ENCODE results near the gene CDC25B. TPM values are rescaled to one million over a fixed set of nuclear protein-coding genes. Genes with fewer than 3 reads are reported as not detected.
A peak's percentile ranks its signal among the peaks of the same experiment; 100 is the strongest.

The CDC25B gene
- total and polyA plus RNA-seq, 2 donors (not counting 3 experiments of a cell fraction or from before 2014, with no cell fraction given), result 46.7 to 76.5 TPM

DNA sequence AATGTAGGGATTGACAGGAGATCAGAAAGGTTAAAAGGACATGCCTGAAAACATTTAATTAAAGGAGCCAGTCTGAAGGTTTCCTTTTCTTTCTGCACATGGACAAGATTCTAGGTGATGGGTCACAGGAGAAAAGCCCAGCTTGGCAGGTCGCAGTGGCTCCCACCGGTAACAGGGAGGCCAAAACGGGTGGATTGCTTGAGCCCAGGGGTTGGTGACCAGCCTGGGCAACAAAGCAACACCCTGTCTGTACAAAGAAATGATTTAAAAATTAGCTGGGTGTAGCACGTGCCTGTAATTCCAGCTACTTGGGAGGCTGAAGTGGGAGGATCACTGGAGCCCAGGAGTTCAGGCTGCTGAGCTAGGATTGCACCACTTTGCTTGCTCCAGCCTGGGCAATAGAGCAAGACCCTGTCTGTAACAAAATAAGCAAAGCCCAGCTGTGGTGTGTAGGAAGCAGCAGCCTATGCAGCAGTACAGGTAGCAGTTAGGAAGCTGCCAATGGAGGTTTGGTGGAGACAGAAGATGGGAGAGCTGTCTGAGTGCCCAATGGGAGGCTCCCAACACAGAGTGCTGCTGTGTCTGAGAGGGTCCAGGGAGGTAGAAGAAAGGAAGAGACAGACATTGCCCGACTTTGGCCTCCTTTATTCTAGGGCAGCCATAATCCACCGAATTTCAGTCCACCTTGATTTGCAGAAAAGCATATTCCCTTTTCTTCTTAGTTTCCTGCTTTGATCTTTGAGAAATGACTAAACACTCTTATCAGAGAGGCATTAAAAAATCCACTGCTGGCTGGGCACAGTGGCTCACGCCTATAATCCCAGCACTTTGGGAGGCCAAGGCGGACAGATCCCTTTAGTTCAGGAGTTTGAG lies 17.1 kb downstream of the CDC25B start:
- Histone ChIP-seq H3K9me3 (replicated peaks; ENCODE audit: control insufficient read depth, insufficient read depth, low read length) (no peaks in the 10 kb centered on the region), H3K4me1 (ENCODE audit: control insufficient read depth, extremely low read depth, insufficient read depth, low read length) (peaks cover 15% of the 10 kb centered on the region), H3K27ac (ENCODE audit: insufficient read depth, low read depth, low read length) (no peak overlapping the region), H3K9me1 (replicated peaks; ENCODE audit: control insufficient read depth, extremely low read depth, insufficient read depth, low read length) (no peaks in the 10 kb centered on the region), H3K9ac (replicated peaks; ENCODE audit: extremely low read depth, insufficient read depth, low read length) (no peak overlapping the region), H2AFZ (ENCODE audit: low read depth, low read length) (no peak overlapping the region), H3K4me2 (ENCODE audit: insufficient read depth, low read length) (no peak overlapping the region), H3K79me2 (ENCODE audit: control insufficient read depth, insufficient read depth, low read length) (no peaks in the 10 kb centered on the region), H3K27me3 (ENCODE audit: control insufficient read depth in 2 of 2, insufficient read depth in 2 of 2, low read length in 2 of 2) (no peaks in the 10 kb centered on the region), H3K4me3 (replicated peaks in 1 of 3; ENCODE audit: insufficient read depth in 1 of 3, low read depth in 1 of 3, low read length in 3 of 3) (no peak overlapping the region), H3K36me3 (ENCODE audit: control insufficient read depth in 2 of 2, extremely low read depth in 1 of 2, insufficient read depth in 2 of 2, low read length in 2 of 2) (no peaks in the 10 kb centered on the region), H4K20me1 (replicated peaks; ENCODE audit: control insufficient read depth, extremely low read depth, insufficient read depth, low read length) (no peaks in the 10 kb centered on the region)
- BruUV-seq (replicated peaks), result no TSS peak
- intact Hi-C loops (cut with micrococcal nuclease) (no loop called here), dilution Hi-C loops (cut with MboI; ENCODE audit: extremely low pct_ligation_motif_present, low sequenced_read_pairs) (no loop called here)
- POLR2A ChIA-PET, result interaction anchor here (0.6 kb wide), 1 partner anchor 88 kb away, joined by 5 read pairs; no protein-coding TSS in a partner anchor
- CTCF ChIA-PET, result interaction anchor here (0.6 to 2.8 kb wide), 6 partner anchors 13 to 28 kb away, joined by 3 to 12 read pairs (median 4); partner anchors contain the start of genes CDC25B and CENPB
- FAIRE-seq, result no peak
- no peak for TF ChIP-seq MYC (IDR thresholded peaks at IDR 0.05; ENCODE audit: low read depth, low read length)
- no peak for TF ChIP-seq EZH2 (IDR thresholded peaks at IDR 0.05; ENCODE audit: borderline replicate concordance, low read depth, low read length, severe bottlenecking)
- no peak for TF ChIP-seq FOS (IDR thresholded peaks at IDR 0.05; ENCODE audit: borderline replicate concordance, insufficient read depth, low read length)
- TF ChIP-seq, protein P1, sequence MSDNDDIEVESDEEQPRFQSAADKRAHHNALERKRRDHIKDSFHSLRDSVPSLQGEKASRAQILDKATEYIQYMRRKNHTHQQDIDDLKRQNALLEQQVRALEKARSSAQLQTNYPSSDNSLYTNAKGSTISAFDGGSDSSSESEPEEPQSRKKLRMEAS (IDR thresholded peaks at IDR 0.05; ENCODE audit: insufficient read depth, insufficient read length), result no peak
- no peak for DNase-seq (ENCODE audit: low read depth, low spot score)

DNA sequence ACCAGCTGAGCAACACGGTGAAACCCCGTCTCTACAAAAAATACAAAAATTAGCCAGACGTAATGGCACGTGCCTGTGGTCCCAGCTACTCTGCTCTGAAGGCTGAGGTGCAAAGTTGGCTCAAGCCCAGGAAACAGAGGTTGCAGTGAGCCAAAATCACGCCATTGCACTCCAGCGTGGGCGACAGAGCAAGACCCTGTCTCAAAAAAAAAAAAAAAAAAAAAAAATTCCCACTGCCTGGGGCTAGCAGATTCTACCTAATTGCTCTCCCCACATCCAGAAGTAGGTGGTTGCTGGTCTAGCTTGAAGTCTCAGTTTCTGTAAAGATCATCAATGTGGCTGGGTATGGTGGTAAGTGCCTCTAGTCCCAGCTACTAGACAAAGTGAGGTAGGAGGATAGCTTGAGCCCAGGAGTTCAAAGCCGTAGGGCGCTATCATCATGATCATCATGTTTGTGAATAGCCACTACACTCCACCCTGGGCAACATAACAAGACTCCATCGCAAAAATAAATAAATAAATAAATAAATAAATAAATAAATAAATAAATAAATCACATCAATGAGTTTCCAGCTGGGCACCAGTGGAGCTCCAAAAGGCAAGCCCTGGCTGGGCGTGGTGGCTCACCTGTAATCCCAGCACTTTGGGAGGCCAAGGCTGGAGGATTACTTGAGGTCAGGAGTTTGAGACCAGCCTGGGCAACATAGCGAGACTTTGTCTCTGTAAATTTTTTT lies 17.9 kb downstream of the CDC25B start:
- Histone ChIP-seq H2AFZ (ENCODE audit: low read depth, low read length) (no peak overlapping the region), H3K27me3 (ENCODE audit: control insufficient read depth in 2 of 2, insufficient read depth in 2 of 2, low read length in 2 of 2) (no peaks in the 10 kb centered on the region), H3K27ac (ENCODE audit: insufficient read depth, low read depth, low read length) (no peak overlapping the region), H4K20me1 (replicated peaks; ENCODE audit: control insufficient read depth, extremely low read depth, insufficient read depth, low read length) (no peaks in the 10 kb centered on the region), H3K9me1 (replicated peaks; ENCODE audit: control insufficient read depth, extremely low read depth, insufficient read depth, low read length) (no peaks in the 10 kb centered on the region), H3K9ac (replicated peaks; ENCODE audit: extremely low read depth, insufficient read depth, low read length) (no peak overlapping the region), H3K9me3 (replicated peaks; ENCODE audit: control insufficient read depth, insufficient read depth, low read length) (no peaks in the 10 kb centered on the region), H3K36me3 (ENCODE audit: control insufficient read depth in 2 of 2, extremely low read depth in 1 of 2, insufficient read depth in 2 of 2, low read length in 2 of 2) (no peaks in the 10 kb centered on the region), H3K4me3 (replicated peaks in 1 of 3; ENCODE audit: insufficient read depth in 1 of 3, low read depth in 1 of 3, low read length in 3 of 3) (no peak overlapping the region), H3K79me2 (ENCODE audit: control insufficient read depth, insufficient read depth, low read length) (no peaks in the 10 kb centered on the region), H3K4me1 (ENCODE audit: control insufficient read depth, extremely low read depth, insufficient read depth, low read length) (peaks cover 12% of the 10 kb centered on the region), H3K4me2 (ENCODE audit: insufficient read depth, low read length) (no peak overlapping the region)
- ChIA-PET POLR2A (no interaction called here), CTCF (interaction anchor here (0.6 to 1.4 kb wide), 3 partner anchors 25 to 29 kb away, joined by 3 to 4 read pairs (median 4); no protein-coding TSS in a partner anchor)
- FAIRE-seq (peak; percentile 4), DNase-seq (ENCODE audit: low read depth, low spot score) (no peak)
- no TSS peak for BruUV-seq (replicated peaks)
- TF ChIP-seq, protein P1 (IDR thresholded peaks at IDR 0.05; ENCODE audit: insufficient read depth, insufficient read length), result no peak
- TF ChIP-seq, protein P2, sequence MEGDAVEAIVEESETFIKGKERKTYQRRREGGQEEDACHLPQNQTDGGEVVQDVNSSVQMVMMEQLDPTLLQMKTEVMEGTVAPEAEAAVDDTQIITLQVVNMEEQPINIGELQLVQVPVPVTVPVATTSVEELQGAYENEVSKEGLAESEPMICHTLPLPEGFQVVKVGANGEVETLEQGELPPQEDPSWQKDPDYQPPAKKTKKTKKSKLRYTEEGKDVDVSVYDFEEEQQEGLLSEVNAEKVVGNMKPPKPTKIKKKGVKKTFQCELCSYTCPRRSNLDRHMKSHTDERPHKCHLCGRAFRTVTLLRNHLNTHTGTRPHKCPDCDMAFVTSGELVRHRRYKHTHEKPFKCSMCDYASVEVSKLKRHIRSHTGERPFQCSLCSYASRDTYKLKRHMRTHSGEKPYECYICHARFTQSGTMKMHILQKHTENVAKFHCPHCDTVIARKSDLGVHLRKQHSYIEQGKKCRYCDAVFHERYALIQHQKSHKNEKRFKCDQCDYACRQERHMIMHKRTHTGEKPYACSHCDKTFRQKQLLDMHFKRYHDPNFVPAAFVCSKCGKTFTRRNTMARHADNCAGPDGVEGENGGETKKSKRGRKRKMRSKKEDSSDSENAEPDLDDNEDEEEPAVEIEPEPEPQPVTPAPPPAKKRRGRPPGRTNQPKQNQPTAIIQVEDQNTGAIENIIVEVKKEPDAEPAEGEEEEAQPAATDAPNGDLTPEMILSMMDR (IDR thresholded peaks at IDR 0.05; ENCODE audit: extremely low read depth in 1 of 2, insufficient read depth in 1 of 2, low read depth in 1 of 2, low read length in 2 of 2), result no peak
- intact Hi-C loops (cut with micrococcal nuclease), result no loop called here
- dilution Hi-C loops (cut with MboI; ENCODE audit: extremely low pct_ligation_motif_present, low sequenced_read_pairs), result no loop called here
